ENCODE data around the gene CLIP3. TPM values are rescaled to one million over a fixed set of nuclear protein-coding genes. Genes with fewer than 3 reads are reported as not detected.

Gene CLIP3
- total and polyA plus RNA-seq, 9 of the 15 experiments (the other 6 are each of a cell fraction or from before 2014, with no cell fraction given): 0.01 to 0.50 (median 0.15) TPM; not detected in 1

- TF ChIP-seq CUX1 (CRISPR knock-in tag; IDR thresholded peaks at IDR 0.05) (no peak), HMGN3 (IDR thresholded peaks at IDR 0.05; ENCODE audit: borderline replicate concordance, extremely low read depth, insufficient read length, low read depth, low read length) (peak; percentile 40), ZKSCAN1 (IDR thresholded peaks at IDR 0.05; ENCODE audit: low read depth, low read length) (peak; percentile 76; the same call in 1 of the 2 replicates), PBX2 (CRISPR knock-in tag; IDR thresholded peaks at IDR 0.05; ENCODE audit: low read depth) (no peak), PBX2 (tag; conservative IDR thresholded peaks at IDR 0.05; ENCODE audit: low read depth) (peak; percentile 60; the same call in 1 of the 2 replicates), BACH1 (tag; IDR thresholded peaks at IDR 0.05) (no peak), ZBTB8A (IDR thresholded peaks at IDR 0.05; ENCODE audit: partially characterized antibody) (no peak), SFPQ (IDR thresholded peaks at IDR 0.05; ENCODE audit: low read depth, low read length) (no peak)
- TF ChIP-seq, protein P1, sequence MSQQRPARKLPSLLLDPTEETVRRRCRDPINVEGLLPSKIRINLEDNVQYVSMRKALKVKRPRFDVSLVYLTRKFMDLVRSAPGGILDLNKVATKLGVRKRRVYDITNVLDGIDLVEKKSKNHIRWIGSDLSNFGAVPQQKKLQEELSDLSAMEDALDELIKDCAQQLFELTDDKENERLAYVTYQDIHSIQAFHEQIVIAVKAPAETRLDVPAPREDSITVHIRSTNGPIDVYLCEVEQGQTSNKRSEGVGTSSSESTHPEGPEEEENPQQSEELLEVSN (IDR thresholded peaks at IDR 0.05; ENCODE audit: borderline replicate concordance in 1 of 2, extremely low read depth in 1 of 2, insufficient read depth in 1 of 2, insufficient read length in 1 of 2, low read depth in 1 of 2, low read length in 1 of 2, poor library complexity in 1 of 2, severe bottlenecking in 1 of 2): peak; percentile 11 to 69
- TF ChIP-seq, protein P2, sequence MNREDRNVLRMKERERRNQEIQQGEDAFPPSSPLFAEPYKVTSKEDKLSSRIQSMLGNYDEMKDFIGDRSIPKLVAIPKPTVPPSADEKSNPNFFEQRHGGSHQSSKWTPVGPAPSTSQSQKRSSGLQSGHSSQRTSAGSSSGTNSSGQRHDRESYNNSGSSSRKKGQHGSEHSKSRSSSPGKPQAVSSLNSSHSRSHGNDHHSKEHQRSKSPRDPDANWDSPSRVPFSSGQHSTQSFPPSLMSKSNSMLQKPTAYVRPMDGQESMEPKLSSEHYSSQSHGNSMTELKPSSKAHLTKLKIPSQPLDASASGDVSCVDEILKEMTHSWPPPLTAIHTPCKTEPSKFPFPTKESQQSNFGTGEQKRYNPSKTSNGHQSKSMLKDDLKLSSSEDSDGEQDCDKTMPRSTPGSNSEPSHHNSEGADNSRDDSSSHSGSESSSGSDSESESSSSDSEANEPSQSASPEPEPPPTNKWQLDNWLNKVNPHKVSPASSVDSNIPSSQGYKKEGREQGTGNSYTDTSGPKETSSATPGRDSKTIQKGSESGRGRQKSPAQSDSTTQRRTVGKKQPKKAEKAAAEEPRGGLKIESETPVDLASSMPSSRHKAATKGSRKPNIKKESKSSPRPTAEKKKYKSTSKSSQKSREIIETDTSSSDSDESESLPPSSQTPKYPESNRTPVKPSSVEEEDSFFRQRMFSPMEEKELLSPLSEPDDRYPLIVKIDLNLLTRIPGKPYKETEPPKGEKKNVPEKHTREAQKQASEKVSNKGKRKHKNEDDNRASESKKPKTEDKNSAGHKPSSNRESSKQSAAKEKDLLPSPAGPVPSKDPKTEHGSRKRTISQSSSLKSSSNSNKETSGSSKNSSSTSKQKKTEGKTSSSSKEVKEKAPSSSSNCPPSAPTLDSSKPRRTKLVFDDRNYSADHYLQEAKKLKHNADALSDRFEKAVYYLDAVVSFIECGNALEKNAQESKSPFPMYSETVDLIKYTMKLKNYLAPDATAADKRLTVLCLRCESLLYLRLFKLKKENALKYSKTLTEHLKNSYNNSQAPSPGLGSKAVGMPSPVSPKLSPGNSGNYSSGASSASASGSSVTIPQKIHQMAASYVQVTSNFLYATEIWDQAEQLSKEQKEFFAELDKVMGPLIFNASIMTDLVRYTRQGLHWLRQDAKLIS (CRISPR knock-in tag; IDR thresholded peaks at IDR 0.05): no peak
Measured at GRCh38 chr19:36054119-36054732, 21.6 kb upstream of the CLIP3 start, which contains the start of gene THAP8 (continued).

All from K562 (cell line).